A673 (cell line): Measurements from ENCODE around the gene LRRC8D.

Experiments used
- EZH2 ChIP-seq: fragments of 200-600 bp; sonication (generic); IDR thresholded peaks from 2 replicates; pipeline ENCODE4 v1.6.1; 2017; ENCODE audit warnings: borderline replicate concordance, low read depth, mild to moderate bottlenecking, mixed read lengths, antibody characterized with exemption, low read length; ENCODE audit not compliant: poor library complexity, severe bottlenecking
- TF ChIP-seq, protein P1 (sequence below): fragments of 300-800, 200-600 bp; sonication (generic); conservative IDR thresholded peaks from 2 replicates; pipeline ENCODE4 v1.5.1; 2017; ENCODE audit warnings: low read depth, mild to moderate bottlenecking, antibody characterized with exemption, low read length, moderate library complexity, mixed read lengths

DNA sequence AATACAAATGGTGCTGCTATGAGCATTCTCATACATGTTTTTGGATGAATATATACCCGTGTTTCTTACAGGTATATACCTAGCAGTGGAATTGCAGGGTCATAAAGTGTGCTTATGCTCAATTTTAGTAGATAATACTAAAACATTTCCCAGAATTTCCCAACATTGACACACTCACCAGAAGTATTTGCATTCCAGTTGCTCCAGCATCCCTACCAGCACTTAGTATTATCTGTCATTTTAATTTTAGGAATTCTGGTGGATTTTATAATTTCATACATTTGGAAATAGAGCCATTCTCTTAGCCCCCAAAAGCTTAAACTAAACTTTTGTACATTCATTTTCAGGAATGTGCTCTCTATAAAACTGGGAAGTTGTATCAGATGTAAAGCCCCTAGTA, 106.6 kb downstream of the LRRC8D start:
- TF ChIP-seq, protein P1, sequence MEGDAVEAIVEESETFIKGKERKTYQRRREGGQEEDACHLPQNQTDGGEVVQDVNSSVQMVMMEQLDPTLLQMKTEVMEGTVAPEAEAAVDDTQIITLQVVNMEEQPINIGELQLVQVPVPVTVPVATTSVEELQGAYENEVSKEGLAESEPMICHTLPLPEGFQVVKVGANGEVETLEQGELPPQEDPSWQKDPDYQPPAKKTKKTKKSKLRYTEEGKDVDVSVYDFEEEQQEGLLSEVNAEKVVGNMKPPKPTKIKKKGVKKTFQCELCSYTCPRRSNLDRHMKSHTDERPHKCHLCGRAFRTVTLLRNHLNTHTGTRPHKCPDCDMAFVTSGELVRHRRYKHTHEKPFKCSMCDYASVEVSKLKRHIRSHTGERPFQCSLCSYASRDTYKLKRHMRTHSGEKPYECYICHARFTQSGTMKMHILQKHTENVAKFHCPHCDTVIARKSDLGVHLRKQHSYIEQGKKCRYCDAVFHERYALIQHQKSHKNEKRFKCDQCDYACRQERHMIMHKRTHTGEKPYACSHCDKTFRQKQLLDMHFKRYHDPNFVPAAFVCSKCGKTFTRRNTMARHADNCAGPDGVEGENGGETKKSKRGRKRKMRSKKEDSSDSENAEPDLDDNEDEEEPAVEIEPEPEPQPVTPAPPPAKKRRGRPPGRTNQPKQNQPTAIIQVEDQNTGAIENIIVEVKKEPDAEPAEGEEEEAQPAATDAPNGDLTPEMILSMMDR: no peak
- TF ChIP-seq EZH2: no peak
